OCI-LY3 (cell line): ENCODE data around the gene BORCS8.

ENCODE experiments used
- H2AFZ ChIP-seq: fragments of 200-600, 300-600 bp; shearing (Covaris generic); 2 replicates; pipeline ENCODE4 v1.6.0; 2014; ENCODE audit warnings: antibody characterized with exemption, low read depth, low read length
- H3K27ac ChIP-seq: fragments of 200-600, 300-600 bp; sonication (generic); 2 replicates; pipeline ENCODE4 v1.5.1; 2014; ENCODE audit warnings: mild to moderate bottlenecking, low read length, moderate library complexity, mixed read lengths
- H3K27me3 ChIP-seq: fragments of 200-600, 300-600 bp; sonication (generic); 2 replicates; pipeline ENCODE4 v1.6.1; 2014; ENCODE audit warnings: low read depth, low read length, mixed read lengths
- H3K36me3 ChIP-seq: fragments of 200-600, 300-600 bp; sonication (generic); replicated peaks from 2 replicates; pipeline ENCODE3; 2014; ENCODE audit warnings: low read depth, low read length, mixed read lengths
- H3K4me1 ChIP-seq: fragments of 300-600, 200-600 bp; sonication (generic); 2 replicates; pipeline ENCODE4 v1.6.1; 2014; ENCODE audit warnings: low read length, mixed read lengths
- H3K4me2 ChIP-seq: fragments of 200-600, 300-600 bp; sonication (generic); 2 replicates; pipeline ENCODE4 v1.6.1; 2014; ENCODE audit warnings: low read length, mixed read lengths
- H3K4me3 ChIP-seq: fragments of 300-600, 200-600 bp; sonication (generic); 2 replicates; pipeline ENCODE4 v1.5.1; 2014; ENCODE audit warnings: antibody characterized with exemption, mild to moderate bottlenecking, low read length, moderate library complexity
- H3K79me2 ChIP-seq: fragments of 300-600, 200-600 bp; shearing (Covaris generic); 2 replicates; pipeline ENCODE4 v1.6.1; 2014; ENCODE audit warnings: mild to moderate bottlenecking, low read length, mixed read lengths
- H3K9ac ChIP-seq: fragments of 300-600, 200-600 bp; shearing (Covaris generic); 2 replicates; pipeline ENCODE4 v1.6.0; 2014; ENCODE audit warnings: mild to moderate bottlenecking, low read length, moderate library complexity
- H3K9me3 ChIP-seq: fragments of 200-600, 300-600 bp; shearing (Covaris generic); 2 replicates; pipeline ENCODE4 v1.6.1; 2014; ENCODE audit warnings: low read length, mixed read lengths; ENCODE audit not compliant: insufficient read depth
- H4K20me1 ChIP-seq: fragments of 200-600, 300-600 bp; sonication (generic); 2 replicates; pipeline ENCODE4 v1.6.1; 2016; ENCODE audit warnings: low read length, mixed read lengths; ENCODE audit not compliant: insufficient read depth
- CTCF ChIP-seq: fragments of 200-600, 300-600 bp; sonication (generic); IDR thresholded peaks from 2 replicates; pipeline ENCODE4 v1.5.1; 2014; ENCODE audit warnings: antibody characterized with exemption, low read length, low read depth
- EZH2phosphoT487 ChIP-seq: fragments of 200-600 bp; shearing (Covaris generic); IDR thresholded peaks from 2 replicates; pipeline ENCODE4 v1.6.1; 2018; ENCODE audit warnings: antibody characterized with exemption, mixed run types, low read depth

The BORCS8 gene

GRCh38 chr19:19201697-19202630 is 10.0 kb upstream of the BORCS8 start:
- Histone ChIP-seq H3K9me3 (no peaks in the 10 kb centered on the region), H3K9ac (peak overlapping the region; percentile 72; the same call in 1 of the 2 replicates), H3K27ac (no peak overlapping the region), H3K4me3 (peak overlapping the region; percentile 87), H3K4me2 (peak overlapping the region; percentile 79), H3K27me3 (no peaks in the 10 kb centered on the region), H3K36me3 (peaks cover 42% of the 10 kb centered on the region), H3K79me2 (peaks cover 16% of the 10 kb centered on the region), H3K4me1 (peaks cover 6% of the 10 kb centered on the region; the same call in 1 of the 2 replicates), H2AFZ (no peak overlapping the region), H4K20me1 (no peaks in the 10 kb centered on the region)
- TF ChIP-seq CTCF (no peak), EZH2phosphoT487 (no peak)

GRCh38 chr19:19193926-19194325 is 2.0 kb upstream of the BORCS8 start:
- H3K4me2 ChIP-seq, result peak overlapping the region; percentile 93
- H2AFZ ChIP-seq, result no peak overlapping the region
- H3K36me3 ChIP-seq, result peaks cover 32% of the 10 kb centered on the region
- TF ChIP-seq CTCF (no peak), EZH2phosphoT487 (no peak)
- H3K9ac ChIP-seq, result peak overlapping the region; percentile 98; the same call in 1 of the 2 replicates
- no peaks in the 10 kb centered on the region for H3K27me3 ChIP-seq
- peaks cover 14% of the 10 kb centered on the region for H3K4me1 ChIP-seq
- H3K9me3 ChIP-seq, result no peaks in the 10 kb centered on the region
- H3K79me2 ChIP-seq, result peaks cover 49% of the 10 kb centered on the region
- H3K4me3 ChIP-seq, result peak overlapping the region; percentile 94
- no peak overlapping the region for H3K27ac ChIP-seq
- no peaks in the 10 kb centered on the region for H4K20me1 ChIP-seq

DNA sequence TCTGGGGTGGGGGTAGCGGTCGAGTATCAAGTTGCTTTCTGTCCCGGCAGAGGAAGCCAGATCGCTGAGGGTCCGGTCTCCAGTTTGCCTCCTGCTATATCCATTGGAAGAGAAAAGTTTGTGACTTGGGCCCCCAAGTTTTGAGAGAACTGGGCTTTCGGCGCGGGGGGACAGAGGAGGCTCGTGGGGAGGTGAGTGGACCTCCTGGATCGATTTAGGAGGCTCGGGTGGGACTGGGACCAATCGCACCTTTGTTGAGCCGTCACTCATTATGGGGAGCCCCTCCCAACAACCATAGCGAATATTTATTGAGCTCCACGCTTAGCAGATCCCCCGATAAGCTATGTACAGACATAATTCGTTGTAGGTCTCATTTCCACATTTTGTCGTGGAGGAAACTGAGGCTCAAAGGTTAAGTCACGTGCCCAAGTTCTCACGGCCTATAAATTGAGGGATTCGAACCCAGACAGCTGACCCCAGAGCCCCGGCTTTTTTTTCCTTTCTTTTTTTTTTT is 1.0 kb upstream of the BORCS8 start:
- H3K36me3 ChIP-seq, result peaks cover 28% of the 10 kb centered on the region
- no peaks in the 10 kb centered on the region for H3K9me3 ChIP-seq
- peaks cover 14% of the 10 kb centered on the region for H3K4me1 ChIP-seq
- TF ChIP-seq CTCF (no peak), EZH2phosphoT487 (no peak)
- no peaks in the 10 kb centered on the region for H3K27me3 ChIP-seq
- peak overlapping the region; percentile 94 for H3K4me3 ChIP-seq
- H3K27ac ChIP-seq, result peak overlapping the region; percentile 79
- peak overlapping the region; percentile 93 for H3K4me2 ChIP-seq
- H3K9ac ChIP-seq, result peak overlapping the region; percentile 98
- peak overlapping the region; percentile 92 for H2AFZ ChIP-seq
- no peaks in the 10 kb centered on the region for H4K20me1 ChIP-seq
- peaks cover 54% of the 10 kb centered on the region for H3K79me2 ChIP-seq

DNA sequence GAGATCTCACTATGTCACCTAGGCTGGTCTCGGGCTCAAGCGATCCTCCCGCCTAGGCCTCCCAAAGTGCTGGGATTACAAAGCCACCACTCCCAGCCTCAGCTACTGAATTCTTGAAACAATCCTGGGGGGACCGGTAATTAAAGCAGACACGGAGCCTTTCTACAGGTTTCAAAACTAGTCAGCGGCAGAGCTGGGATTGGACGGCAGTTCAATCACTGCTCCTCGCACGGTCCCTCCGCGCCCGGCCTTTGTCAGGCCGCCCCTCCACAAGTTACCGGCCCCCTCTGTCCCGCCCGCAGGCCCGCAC is 229 bp downstream of the BORCS8 start:
- H3K4me3 ChIP-seq, result peak overlapping the region; percentile 94
- peaks cover 24% of the 10 kb centered on the region for H3K36me3 ChIP-seq
- peak overlapping the region; percentile 100 for H3K9ac ChIP-seq
- H3K27ac ChIP-seq, result peak overlapping the region; percentile 96
- no peaks in the 10 kb centered on the region for H3K27me3 ChIP-seq
- peak overlapping the region; percentile 17; the same call in 1 of the 2 replicates for H2AFZ ChIP-seq
- peaks cover 57% of the 10 kb centered on the region for H3K79me2 ChIP-seq
- TF ChIP-seq CTCF, result no peak
- no peak for TF ChIP-seq EZH2phosphoT487
- peaks cover 16% of the 10 kb centered on the region for H3K4me1 ChIP-seq
- H3K4me2 ChIP-seq, result peak overlapping the region; percentile 85
- no peaks in the 10 kb centered on the region for H4K20me1 ChIP-seq
- H3K9me3 ChIP-seq, result peaks cover 3% of the 10 kb centered on the region
